Liver (tissue), 9 donors: ENCODE results near the gene WIPF2. TPM values are rescaled to one million over a fixed set of nuclear protein-coding genes. Genes with fewer than 3 reads are reported as not detected.
A peak's percentile ranks its signal among the peaks of the same experiment; 100 is the strongest.

Experiments used
- DNase-seq: peaks from one replicate; pipeline ENCODE4 v3.0.0-alpha.2; 2017; ENCODE audit warnings: low spot score
- H3K27ac ChIP-seq, 2 donors: one replicate each; pipeline ENCODE4 v1.7.0; 2013; ENCODE audit warnings: inconsistent platforms in 2 of 2, low read length in 2 of 2, control low read depth in 1 of 2, low read depth in 1 of 2, mild to moderate bottlenecking in 1 of 2
- H3K27me3 ChIP-seq, 4 donors: one replicate each; pipeline versions ENCODE4 v1.6.1 to v1.7.0; 2013; ENCODE audit warnings: low read length in 3 of 4, inconsistent platforms in 1 of 4, mild to moderate bottlenecking in 1 of 4, moderate library complexity in 1 of 4; ENCODE audit not compliant: control insufficient read depth in 4 of 4, insufficient read depth in 4 of 4
- H3K36me3 ChIP-seq, 4 donors: one replicate each; pipeline versions ENCODE4 v1.6.1 to v1.7.0; 2013; ENCODE audit warnings: low read length in 3 of 4, mild to moderate bottlenecking in 3 of 4, low read depth in 1 of 4, moderate library complexity in 1 of 4; ENCODE audit not compliant: control insufficient read depth in 4 of 4, insufficient read depth in 3 of 4
- H3K4me1 ChIP-seq, 4 donors: one replicate each; pipeline versions ENCODE4 v1.6.1 to v1.7.0; 2013; ENCODE audit warnings: low read length in 3 of 4, mild to moderate bottlenecking in 3 of 4, moderate library complexity in 1 of 4; ENCODE audit not compliant: control insufficient read depth in 4 of 4, insufficient read depth in 4 of 4
- H3K4me3 ChIP-seq, 3 donors: one replicate each; pipeline versions ENCODE4 v1.6.1 to v1.7.0; 2013; ENCODE audit warnings: low read length in 3 of 3, control low read depth in 1 of 3, low read depth in 1 of 3, mild to moderate bottlenecking in 1 of 3
- H3K9ac ChIP-seq, 2 donors: one replicate each; pipeline ENCODE4 v1.7.0; 2013; ENCODE audit warnings: low read length in 2 of 2, mild to moderate bottlenecking in 2 of 2, moderate library complexity in 2 of 2, control low read depth in 1 of 2, low read depth in 1 of 2
- H3K9me3 ChIP-seq, 4 donors: one replicate each; pipeline versions ENCODE4 v1.6.1 to v1.7.0; 2013; ENCODE audit warnings: low read length in 3 of 4; ENCODE audit not compliant: control insufficient read depth in 4 of 4
- ATF3 ChIP-seq: IDR thresholded peaks from 2 replicates; pipeline ENCODE4 v1.6.1; 2016; ENCODE audit warnings: antibody characterized with exemption
- CTCF ChIP-seq: fragments of 150-350 bp; IDR thresholded peaks from 2 replicates; pipeline ENCODE4 v1.5.1; 2017; ENCODE audit warnings: improper control_type of control experiment, low read depth, low read length; ENCODE audit not compliant: missing input control
- EGR1 ChIP-seq, 2 donors: IDR thresholded peaks; 2 replicates each; pipeline ENCODE4 v1.6.1; 2016 to 2018; ENCODE audit warnings: antibody characterized with exemption in 2 of 2, low read depth in 2 of 2
- FOXA1 ChIP-seq: IDR thresholded peaks from 2 replicates; pipeline ENCODE4 v1.6.1; 2016; ENCODE audit warnings: antibody characterized with exemption
- FOXA2 ChIP-seq: IDR thresholded peaks from 2 replicates; pipeline ENCODE4 v1.6.1; 2016; ENCODE audit warnings: antibody characterized with exemption
- GABPA ChIP-seq, 2 donors: IDR thresholded peaks in 1 of 2; conservative IDR thresholded peaks in 1 of 2; 2 replicates each; pipeline ENCODE4 v1.6.1; 2016; ENCODE audit warnings: antibody characterized with exemption in 2 of 2, mild to moderate bottlenecking in 1 of 2, moderate library complexity in 1 of 2
- HNF4A ChIP-seq, 2 donors: conservative IDR thresholded peaks; 2 replicates each; pipeline ENCODE4 v1.6.1; 2016; ENCODE audit warnings: antibody characterized with exemption in 2 of 2, mild to moderate bottlenecking in 2 of 2
- HNF4G ChIP-seq: IDR thresholded peaks from 2 replicates; pipeline ENCODE4 v1.6.1; 2016; ENCODE audit warnings: antibody characterized with exemption
- JUND ChIP-seq, 2 donors: IDR thresholded peaks; 2 replicates each; pipeline ENCODE4 v1.6.1; 2016; ENCODE audit warnings: antibody characterized with exemption in 2 of 2
- MAX ChIP-seq: IDR thresholded peaks from 2 replicates; pipeline ENCODE4 v1.6.1; 2016; ENCODE audit warnings: antibody characterized with exemption
- NR2F2 ChIP-seq: IDR thresholded peaks from 2 replicates; pipeline ENCODE4 v1.6.1; 2016; ENCODE audit warnings: antibody characterized with exemption
- RAD21 ChIP-seq, 2 donors: IDR thresholded peaks; 2 replicates each; pipeline ENCODE4 v1.6.1; 2016; ENCODE audit warnings: antibody characterized with exemption in 2 of 2, mild to moderate bottlenecking in 2 of 2
- REST ChIP-seq: IDR thresholded peaks from 2 replicates; pipeline ENCODE4 v1.6.1; 2016; ENCODE audit warnings: antibody characterized with exemption, mild to moderate bottlenecking
- RXRA ChIP-seq, 2 donors: IDR thresholded peaks; 2 replicates each; pipeline ENCODE4 v1.6.1; 2017 to 2018; ENCODE audit warnings: antibody characterized with exemption in 2 of 2, mild to moderate bottlenecking in 1 of 2
- SP1 ChIP-seq: IDR thresholded peaks from 2 replicates; pipeline ENCODE4 v1.6.1; 2018; ENCODE audit warnings: antibody characterized with exemption, mild to moderate bottlenecking
- TAF1 ChIP-seq: conservative IDR thresholded peaks from 2 replicates; pipeline ENCODE4 v1.6.1; 2016; ENCODE audit warnings: antibody characterized with exemption, mild to moderate bottlenecking
- YY1 ChIP-seq: IDR thresholded peaks from 2 replicates; pipeline ENCODE4 v1.6.1; 2016; ENCODE audit warnings: antibody characterized with exemption, mild to moderate bottlenecking
- ZBTB33 ChIP-seq: IDR thresholded peaks from 2 replicates; pipeline ENCODE4 v1.6.1; 2016; ENCODE audit warnings: antibody characterized with exemption
- WGBS: extraction: QIAGEN DNeasy Blood & Tissue Kit; methylation state at CpG from one replicate; pipeline ENCODE4 v1.1.7; 2013; 5-methylcytosine and 5-hydroxymethylcytosine counted together
- polyA plus RNA-seq, 2 donors: library from polyadenylated mRNA; stranded (reverse) in 1 of 2; unstranded in 1 of 2; fragments of 200-250 nt in 1 of 2; fragments of >200 nt in 1 of 2; fragmentation: Nextera tagmentation in 1 of 2; extraction: Ambion mirVana in 1 of 2; gene quantifications; one replicate each; pipeline versions ENCODE4 v1.2.1 to v1.2.3, GENCODE V29; 2013 to 2015
- total RNA-seq, 2 donors: library from RNA; depleted of rRNA; stranded (reverse); fragments of >200 nt; gene quantifications; one replicate each; pipeline ENCODE4 v1.2.3, GENCODE V29; 2014
- donor health status: healthy.
- donor health status: healthy.
- donor health status: healthy.
- donor health status: healthy.
- donor health status: healthy.

Gene WIPF2
- total and polyA plus RNA-seq, 4 donors, result 4.4 to 5.6 (median 5.2) TPM

GRCh38 chr17:40317880-40318829, 99.1 kb downstream of the WIPF2 start:
- peak; percentile 92 for DNase-seq
- Histone ChIP-seq H3K36me3 (no peaks in the 10 kb centered on the region), H3K9ac (peak overlapping the region; percentile 80 to 87), H3K4me3 (peak overlapping the region; percentile 61 to 86 (median 75)), H3K9me3 (no peaks in the 10 kb centered on the region), H3K27ac (peak overlapping the region; percentile 81 to 94), H3K4me1 (peaks cover 40 to 83% (median 75%) of the 10 kb centered on the region in 4 donors), H3K27me3 (no peaks in the 10 kb centered on the region)
- TF ChIP-seq MAX (peak; percentile 86), NR2F2 (no peak), CTCF (no peak), TAF1 (no peak), ZBTB33 (peak; percentile 49), REST (peak; percentile 62), ATF3 (no peak), HNF4G (no peak), YY1 (peak; percentile 95), JUND (IDR thresholded peaks at IDR 0.05) (peak in 1 of 2 donors; percentile 15), FOXA1 (no peak), RAD21 (IDR thresholded peaks at IDR 0.05) (peak in 1 of 2 donors; percentile 31), RXRA (IDR thresholded peaks at IDR 0.05) (peak; percentile 73 to 80), EGR1 (IDR thresholded peaks at IDR 0.05; ENCODE audit: low read depth in 2 of 2) (peak; percentile 95 to 98), FOXA2 (no peak), SP1 (peak; percentile 90), GABPA (IDR thresholded peaks at IDR 0.05 in 1 of 2, conservative IDR thresholded peaks at IDR 0.05 in 1 of 2) (peak in 1 of 2 donors; percentile 33), HNF4A (conservative IDR thresholded peaks at IDR 0.05) (peak; percentile 36 to 45)
- under 1% methylated on average over 70 of the region's 70 CpGs for WGBS
